HAP-1 (cell line): Measurements from ENCODE around the gene GHRH.

Source experiments
- DNase-seq, 2 experiments: peaks; one replicate each; pipeline ENCODE4 v3.0.0-alpha.2; 2016 to 2020; ENCODE audit warnings: low spot score in 2 of 2
- H3K27me3 ChIP-seq: fragments of 250-450 bp; sonication (Bioruptor Pico); 2 replicates; pipeline ENCODE4 v1.5.1; 2020; ENCODE audit warnings: low read depth, mild to moderate bottlenecking, moderate library complexity
- H3K36me3 ChIP-seq: fragments of 250-450 bp; sonication (Bioruptor Pico); replicated peaks from 2 replicates; pipeline ENCODE4 v1.5.1; 2020; ENCODE audit warnings: mild to moderate bottlenecking
- H3K4me1 ChIP-seq: fragments of 250-450 bp; sonication (Bioruptor Pico); 2 replicates; pipeline ENCODE4 v1.5.1; 2020; ENCODE audit warnings: mild to moderate bottlenecking
- H3K4me3 ChIP-seq: fragments of 250-450 bp; sonication (Bioruptor Pico); 2 replicates; pipeline ENCODE4 v1.5.1; 2020; ENCODE audit warnings: mild to moderate bottlenecking, moderate library complexity
- H3K9me3 ChIP-seq: fragments of 250-450 bp; sonication (Bioruptor Pico); 2 replicates; pipeline ENCODE4 v1.5.1; 2020; ENCODE audit warnings: mild to moderate bottlenecking, moderate library complexity
- in situ Hi-C: fragments of 300-500 bp; cut with MboI; formaldehyde crosslinking; loops from 3 replicates; pipeline ENCODE4 v1.14.3; 2020; ENCODE audit warnings: low sequenced_read_pairs, inconsistent platforms, mixed read lengths

Gene GHRH, protein sequence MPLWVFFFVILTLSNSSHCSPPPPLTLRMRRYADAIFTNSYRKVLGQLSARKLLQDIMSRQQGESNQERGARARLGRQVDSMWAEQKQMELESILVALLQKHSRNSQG

DNA sequence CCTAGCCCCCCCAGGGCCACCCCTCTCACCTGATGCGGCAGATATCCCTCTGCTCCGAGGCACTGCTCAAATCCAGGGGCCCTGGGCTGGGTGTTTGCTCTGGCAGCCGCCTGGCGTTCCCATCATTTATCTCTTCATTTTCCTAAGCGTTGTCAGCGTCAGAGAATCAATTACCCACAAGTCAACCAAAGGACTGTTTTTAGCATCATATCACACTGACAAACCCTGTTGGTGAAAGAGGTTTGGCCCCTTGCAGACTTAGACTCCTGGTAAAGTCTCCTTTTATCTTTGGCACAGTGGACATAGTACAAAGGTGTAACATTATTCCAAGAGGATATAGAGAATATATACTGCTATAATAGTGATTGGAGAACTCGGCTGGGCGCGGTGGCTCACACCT lies at the start of gene GHRH:
TSS of gene GHRH (minus strand) at position 101 of the 400 bp plus-strand sequence. CDS start 4,925 bp downstream, outside the sequence.
- in situ Hi-C loops = no loop called here
- no peak for DNase-seq
- Histone ChIP-seq H3K4me1 (no peaks in the 10 kb centered on the region), H3K4me3 (no peak within 1 kb of the TSS), H3K27me3 (peaks cover 10% of the 10 kb centered on the region; the same call in 1 of the 2 replicates), H3K36me3 (no peaks in the 10 kb centered on the region), H3K9me3 (no peaks in the 10 kb centered on the region)

DNA sequence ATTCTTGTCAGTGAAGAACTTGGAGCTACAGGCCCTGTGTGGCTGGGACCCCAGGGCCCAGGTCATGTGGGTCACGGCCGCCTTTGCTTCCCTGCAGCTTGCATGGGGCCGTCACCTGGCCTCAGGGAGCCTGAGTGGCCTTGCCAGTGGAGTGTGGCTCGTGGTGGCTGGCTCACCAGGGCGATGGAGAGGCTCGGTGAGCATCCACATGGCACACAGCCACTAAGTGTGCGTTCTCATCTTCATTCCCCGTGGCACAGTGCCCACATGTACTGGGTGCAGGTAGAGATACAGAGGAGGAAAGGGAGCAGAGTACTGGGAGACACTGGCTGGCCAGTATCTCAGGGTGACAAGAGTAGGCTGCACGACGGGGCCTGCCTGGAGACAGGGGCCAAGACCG lies 49.3 kb upstream of the GHRH start:
- H3K36me3 ChIP-seq = peaks cover 13% of the 10 kb centered on the region
- in situ Hi-C loops = no loop called here
- H3K27me3 ChIP-seq = no peaks in the 10 kb centered on the region
- H3K4me1 ChIP-seq = no peaks in the 10 kb centered on the region
- no peak overlapping the region for H3K4me3 ChIP-seq
- no peak for DNase-seq
- no peaks in the 10 kb centered on the region for H3K9me3 ChIP-seq

DNA sequence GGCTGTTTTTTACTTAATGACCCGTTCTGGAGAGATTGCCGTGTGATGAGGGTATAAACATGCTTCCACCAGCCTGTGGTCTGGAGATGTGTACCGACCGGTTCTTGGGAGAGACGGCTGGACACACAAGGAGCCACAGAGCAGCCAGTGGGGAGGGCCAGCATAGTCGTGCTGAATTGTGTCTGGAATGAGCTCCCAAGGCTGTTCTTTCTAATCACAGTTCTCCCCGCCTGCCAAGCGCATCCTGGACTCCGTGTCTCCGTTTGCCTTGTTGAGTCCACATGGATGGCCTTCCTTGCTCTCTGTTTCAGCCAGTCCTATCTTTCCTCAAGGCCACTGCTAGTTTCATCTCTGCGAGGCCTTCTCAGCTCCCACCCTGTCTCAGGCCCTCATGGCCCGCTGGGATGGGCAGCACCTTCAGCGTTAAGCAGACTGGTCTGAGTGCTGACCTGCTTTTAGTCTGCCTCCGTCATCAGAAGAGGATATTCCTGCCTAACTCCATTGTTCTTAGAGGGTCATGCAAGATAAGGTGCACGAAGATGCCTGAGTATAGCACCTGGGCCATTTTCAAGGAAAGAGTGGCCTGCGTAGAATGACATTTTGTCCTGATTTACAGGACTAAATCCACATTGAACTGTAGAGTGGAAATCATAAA lies 48.4 kb upstream of the GHRH start:
- DNase-seq = no peak
- Histone ChIP-seq H3K27me3 (no peaks in the 10 kb centered on the region), H3K4me1 (no peaks in the 10 kb centered on the region), H3K4me3 (no peak overlapping the region), H3K36me3 (peaks cover 9% of the 10 kb centered on the region; the same call in 1 of the 2 replicates), H3K9me3 (no peaks in the 10 kb centered on the region)
- in situ Hi-C loops = no loop called here

DNA sequence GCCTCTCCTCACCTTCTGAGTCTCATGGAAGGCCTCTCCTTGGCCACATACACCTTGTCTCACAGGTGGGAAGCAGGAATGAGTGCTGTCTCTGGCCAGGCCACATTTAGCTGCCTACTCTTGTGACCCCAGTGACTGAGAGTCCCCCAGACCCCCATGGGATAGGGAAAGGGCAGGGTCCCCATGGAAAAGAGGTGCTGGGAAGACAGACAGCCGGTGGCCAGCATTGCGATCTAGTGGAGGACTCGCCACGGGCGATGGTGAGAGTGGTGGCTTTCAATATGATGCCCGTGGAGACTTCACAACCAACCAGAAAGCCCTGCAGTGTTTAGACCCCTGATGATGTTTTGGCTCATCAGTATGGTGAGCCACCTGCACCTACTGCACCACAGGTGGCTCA lies 47.7 kb upstream of the GHRH start:
- H3K4me3 ChIP-seq = no peak overlapping the region
- DNase-seq = no peak
- in situ Hi-C loops = no loop called here
- H3K4me1 ChIP-seq = no peaks in the 10 kb centered on the region
- no peaks in the 10 kb centered on the region for H3K27me3 ChIP-seq
- H3K9me3 ChIP-seq = no peaks in the 10 kb centered on the region
- peaks cover 9% of the 10 kb centered on the region; the same call in 1 of the 2 replicates for H3K36me3 ChIP-seq

DNA sequence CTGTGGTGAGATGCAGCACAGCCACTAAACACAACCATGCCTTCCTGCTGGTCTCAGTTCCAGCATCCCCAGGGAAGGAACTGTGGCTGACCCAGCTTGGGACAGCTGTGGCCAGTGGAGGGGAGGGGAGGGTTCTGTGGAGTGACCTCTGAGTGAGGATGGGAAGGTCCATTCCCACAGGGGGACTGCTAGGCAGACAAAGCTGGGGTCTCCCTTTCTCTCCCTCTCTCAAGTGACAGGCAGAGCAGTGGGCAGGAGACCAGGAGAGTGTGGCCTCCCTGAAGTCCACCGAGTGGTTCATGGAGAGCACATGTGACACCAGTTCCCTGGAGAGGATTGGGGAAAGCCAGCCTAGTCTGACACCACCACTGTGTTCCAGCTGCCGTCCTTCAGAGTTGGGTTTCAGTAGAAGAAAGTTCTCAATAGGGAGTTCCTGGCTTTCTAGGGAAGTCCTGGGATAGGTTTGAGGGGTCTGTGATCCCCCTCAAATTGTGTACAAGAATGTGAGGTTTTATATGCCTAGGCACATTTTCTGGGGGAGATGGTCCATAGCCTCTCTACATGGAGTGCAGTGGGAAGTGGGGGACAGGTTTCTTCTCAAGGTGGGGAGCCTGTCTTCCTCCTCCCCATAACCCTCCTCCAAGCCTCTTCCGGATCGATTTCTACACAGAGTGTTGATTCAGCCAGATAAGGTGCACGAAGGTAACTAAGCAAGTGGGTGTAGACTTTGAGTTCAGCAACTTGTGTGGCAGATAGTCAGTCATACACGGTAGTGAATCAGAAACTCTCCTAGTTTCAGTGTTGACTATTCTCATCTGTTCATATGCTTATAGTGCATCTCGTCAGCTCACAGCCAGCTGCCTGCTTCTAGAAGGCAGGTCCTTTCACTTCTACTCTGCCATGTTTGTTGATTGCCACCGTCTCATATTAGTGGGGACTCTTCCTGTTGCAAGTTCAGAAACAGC lies 46.8 kb upstream of the GHRH start:
- Histone ChIP-seq H3K27me3 (no peaks in the 10 kb centered on the region), H3K4me3 (no peak overlapping the region), H3K4me1 (no peaks in the 10 kb centered on the region), H3K9me3 (no peaks in the 10 kb centered on the region), H3K36me3 (peaks cover 13% of the 10 kb centered on the region; the same call in 1 of the 2 replicates)
- in situ Hi-C loops = no loop called here
- DNase-seq = no peak

DNA sequence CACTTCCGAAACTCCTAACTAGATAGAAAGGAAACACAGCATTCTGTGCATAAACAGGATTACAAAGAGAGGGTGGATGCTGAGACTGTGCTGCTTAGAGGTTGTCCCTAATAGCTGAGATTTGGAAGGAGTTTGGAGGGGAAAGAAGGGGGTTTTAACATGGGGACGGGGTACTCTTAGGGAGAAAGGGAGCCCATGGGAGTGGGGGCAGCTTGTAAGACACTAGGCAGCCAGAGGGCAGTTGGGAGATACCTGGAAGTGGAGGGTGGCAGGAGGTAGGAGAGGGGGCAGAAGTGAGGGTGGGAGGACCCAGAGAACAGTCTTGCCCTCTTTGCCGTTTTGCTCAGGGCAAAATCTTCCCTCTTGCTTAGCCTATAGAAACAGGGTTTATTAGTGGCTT lies 44.2 kb upstream of the GHRH start:
- H3K36me3 ChIP-seq = peaks cover 36% of the 10 kb centered on the region
- in situ Hi-C loops = no loop called here

DNA sequence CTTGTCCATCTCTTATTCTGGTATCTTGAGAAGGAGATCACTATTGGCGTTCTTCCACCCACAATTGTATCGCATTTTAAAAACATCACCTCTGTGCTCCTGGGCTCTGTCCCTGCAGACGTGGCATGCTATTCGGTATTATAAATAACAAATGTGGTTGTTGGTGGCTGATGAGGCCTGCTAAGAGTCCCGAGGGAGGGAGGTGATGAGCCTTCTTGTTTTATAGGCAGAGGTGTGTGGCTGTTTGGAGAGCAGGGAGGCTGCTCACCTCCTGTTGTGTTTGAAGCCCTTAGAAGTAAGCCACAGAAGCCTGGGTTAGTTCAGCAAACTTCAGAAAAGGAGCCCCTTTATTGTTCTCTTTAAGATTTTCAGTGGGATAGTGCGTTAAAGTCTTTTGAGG lies 43.5 kb upstream of the GHRH start:
- H3K4me1 ChIP-seq = no peaks in the 10 kb centered on the region
- peaks cover 36% of the 10 kb centered on the region for H3K36me3 ChIP-seq
- H3K9me3 ChIP-seq = no peaks in the 10 kb centered on the region
- no peak overlapping the region for H3K4me3 ChIP-seq
- H3K27me3 ChIP-seq = no peaks in the 10 kb centered on the region
- in situ Hi-C loops = no loop called here
- DNase-seq = no peak

More for the DNA sequence above, 44.2 kb upstream of the GHRH start:
- Histone ChIP-seq H3K9me3 (no peaks in the 10 kb centered on the region), H3K4me1 (no peaks in the 10 kb centered on the region), H3K27me3 (no peaks in the 10 kb centered on the region), H3K4me3 (no peak overlapping the region)
- no peak for DNase-seq

DNA sequence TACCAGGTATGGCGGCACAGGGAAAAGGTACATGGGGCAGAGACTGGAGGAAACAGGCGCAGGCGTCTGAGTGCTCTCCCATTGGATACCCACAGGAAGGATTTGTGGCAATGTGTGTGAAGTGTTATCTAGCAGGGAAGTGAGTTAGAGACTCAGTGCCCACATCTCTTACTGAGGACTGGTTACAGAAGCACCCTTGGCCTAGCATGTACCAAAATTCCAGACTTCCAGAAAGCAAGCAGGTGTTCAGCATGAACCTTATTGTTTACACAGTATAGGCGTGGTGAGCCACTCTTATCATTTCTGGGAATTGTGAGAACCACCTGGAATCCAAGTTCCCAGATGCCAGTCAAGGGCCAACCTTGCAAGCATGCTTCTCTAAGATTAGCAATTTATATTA lies 42.0 kb upstream of the GHRH start:
- no peak overlapping the region for H3K4me3 ChIP-seq
- in situ Hi-C loops = no loop called here
- no peaks in the 10 kb centered on the region for H3K4me1 ChIP-seq
- H3K36me3 ChIP-seq = peaks cover 36% of the 10 kb centered on the region
- no peaks in the 10 kb centered on the region for H3K27me3 ChIP-seq
- DNase-seq = no peak
- H3K9me3 ChIP-seq = no peaks in the 10 kb centered on the region

DNA sequence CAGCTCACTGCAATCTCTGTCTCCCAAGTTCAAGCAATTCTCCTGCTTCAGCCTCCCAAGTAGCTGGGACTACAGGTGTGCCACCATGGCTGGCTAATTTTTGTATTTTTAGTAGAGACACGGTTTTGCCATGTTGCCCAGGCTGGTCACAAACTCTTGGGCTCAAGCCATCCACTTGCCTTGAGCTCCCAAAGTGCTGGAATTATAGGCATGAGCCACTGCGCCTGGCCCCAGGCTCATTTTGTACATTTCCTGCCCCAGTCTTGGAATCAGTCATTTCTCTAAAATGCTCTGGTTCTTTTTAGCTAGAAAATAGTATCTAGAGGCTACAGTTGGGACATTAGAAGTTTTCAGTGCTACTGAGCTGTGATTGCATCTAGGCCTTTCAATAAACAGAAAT lies 41.4 kb upstream of the GHRH start:
- Histone ChIP-seq H3K36me3 (peaks cover 34% of the 10 kb centered on the region), H3K4me3 (no peak overlapping the region), H3K4me1 (no peaks in the 10 kb centered on the region), H3K9me3 (no peaks in the 10 kb centered on the region), H3K27me3 (no peaks in the 10 kb centered on the region)
- DNase-seq = no peak
- in situ Hi-C loops = no loop called here

DNA sequence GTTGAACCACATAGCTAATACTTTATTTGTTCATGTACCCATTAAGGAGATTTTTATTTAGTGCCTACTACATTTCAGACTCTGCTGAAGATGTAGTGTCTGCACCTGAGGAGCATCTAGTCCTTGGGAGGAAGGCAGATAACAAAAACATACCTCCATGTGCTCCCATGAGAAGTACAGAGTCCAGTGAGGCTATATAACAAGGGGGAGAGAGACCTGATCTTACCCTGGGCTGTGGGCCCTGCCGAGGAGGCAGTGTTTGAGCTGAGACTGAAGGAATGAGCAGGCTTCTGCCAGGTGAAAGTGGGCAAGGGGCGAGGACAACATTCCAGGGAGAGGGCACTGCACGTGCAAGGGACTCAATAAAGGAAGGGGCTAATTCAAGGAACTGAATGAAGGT lies 39.9 kb upstream of the GHRH start:
- peaks cover 33% of the 10 kb centered on the region for H3K36me3 ChIP-seq
- no peak overlapping the region for H3K4me3 ChIP-seq
- H3K4me1 ChIP-seq = no peaks in the 10 kb centered on the region
- no peaks in the 10 kb centered on the region for H3K9me3 ChIP-seq
- in situ Hi-C loops = no loop called here
- no peaks in the 10 kb centered on the region for H3K27me3 ChIP-seq
- no peak for DNase-seq

DNA sequence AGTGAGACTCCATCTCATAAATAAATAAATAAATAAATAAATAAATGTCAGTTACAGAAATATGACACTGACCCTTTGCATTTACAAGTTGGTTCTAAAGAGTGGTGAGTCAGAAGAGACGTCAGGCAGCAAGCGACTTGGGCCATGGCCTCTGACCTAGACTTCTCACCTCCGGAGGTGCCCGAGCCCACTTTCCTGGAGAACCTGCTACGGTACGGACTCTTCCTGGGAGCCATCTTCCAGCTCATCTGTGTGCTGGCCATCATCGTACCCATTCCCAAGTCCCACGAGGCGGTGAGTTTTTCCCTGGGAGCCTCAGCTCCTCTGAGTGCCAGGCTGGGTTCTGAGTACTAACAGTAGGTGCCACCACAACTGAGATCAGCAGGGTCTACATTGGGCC lies 39.5 kb upstream of the GHRH start:
- Histone ChIP-seq H3K27me3 (no peaks in the 10 kb centered on the region), H3K4me3 (no peak overlapping the region), H3K36me3 (peaks cover 33% of the 10 kb centered on the region), H3K9me3 (no peaks in the 10 kb centered on the region), H3K4me1 (no peaks in the 10 kb centered on the region)
- DNase-seq = no peak
- in situ Hi-C loops = no loop called here

DNA sequence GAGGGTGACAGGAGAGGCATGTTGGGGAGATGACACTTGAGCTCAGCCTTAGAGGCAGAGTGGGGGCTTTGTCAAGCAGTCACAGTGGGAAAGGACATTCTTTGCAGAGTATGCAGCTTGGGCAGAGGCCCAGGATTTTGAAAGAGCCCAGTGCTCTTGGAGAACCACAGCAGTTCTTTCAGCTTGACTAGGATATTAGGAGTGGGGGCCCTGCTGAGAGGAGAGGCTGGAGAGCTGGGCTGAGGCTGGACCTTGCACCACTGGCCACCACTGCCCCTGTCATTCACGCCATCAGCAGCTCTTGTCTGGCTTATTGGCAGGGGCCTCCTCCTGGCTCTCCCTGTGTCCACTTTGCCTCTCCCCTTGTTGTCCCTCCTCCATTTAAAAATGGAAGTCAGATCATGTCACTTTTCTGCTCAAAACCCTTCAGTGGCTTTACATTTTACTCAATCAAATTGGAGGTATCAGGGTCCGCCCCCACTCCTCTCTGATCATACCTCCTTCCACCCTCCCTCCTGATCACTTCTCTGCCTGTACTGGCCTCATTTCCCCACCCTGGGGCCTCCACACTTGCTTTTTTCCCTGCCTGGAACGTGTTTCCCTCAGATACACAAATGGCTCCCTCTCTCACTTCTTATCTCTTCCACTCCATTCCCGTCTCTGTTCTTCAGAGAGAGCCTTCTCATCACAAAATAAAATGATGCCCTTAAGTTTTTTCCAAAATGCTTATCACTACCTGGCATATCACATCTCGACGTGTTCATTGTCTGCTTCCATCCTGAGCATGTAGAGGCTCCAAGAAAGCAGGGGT lies 38.3 kb upstream of the GHRH start:
- in situ Hi-C loops = no loop called here
- no peak for DNase-seq
- Histone ChIP-seq H3K9me3 (no peaks in the 10 kb centered on the region), H3K36me3 (peaks cover 33% of the 10 kb centered on the region), H3K27me3 (no peaks in the 10 kb centered on the region), H3K4me1 (no peaks in the 10 kb centered on the region), H3K4me3 (no peak overlapping the region)

DNA sequence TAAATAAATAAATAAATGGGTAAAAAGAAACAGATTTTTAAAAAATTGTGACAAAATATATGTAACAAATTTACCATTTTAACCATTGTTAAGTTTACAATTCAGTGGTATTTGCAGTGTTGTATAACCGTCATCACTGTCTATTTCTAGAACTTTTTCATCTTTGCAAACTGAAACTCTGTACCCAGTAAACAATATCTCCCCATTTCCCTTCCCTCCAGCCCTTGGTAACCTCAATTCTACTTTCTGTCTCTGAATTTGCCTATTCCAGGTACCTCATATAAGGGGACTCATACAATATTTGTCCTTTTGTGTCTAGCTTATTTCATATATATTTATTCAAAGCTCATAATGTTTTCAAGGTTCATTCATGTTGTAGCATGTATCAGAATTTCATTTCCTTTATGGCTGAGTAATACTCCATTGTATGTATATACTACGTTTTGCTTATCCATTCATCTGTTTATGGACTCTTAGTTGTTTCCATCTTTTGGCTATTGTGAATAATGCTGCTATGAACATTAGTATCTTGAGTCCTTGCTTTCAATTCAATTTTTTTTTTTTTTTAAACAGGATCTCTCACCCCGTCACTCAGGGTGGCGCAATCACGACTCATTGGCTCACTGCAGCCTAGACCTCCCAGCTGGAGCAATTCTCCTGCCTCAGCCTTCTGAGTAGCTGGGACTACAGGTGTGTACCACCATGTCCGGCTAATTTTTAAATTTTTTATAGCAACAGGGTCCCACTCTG lies 36.8 kb upstream of the GHRH start:
- DNase-seq = no peak
- in situ Hi-C loops = no loop called here
- Histone ChIP-seq H3K4me1 (no peaks in the 10 kb centered on the region), H3K9me3 (no peaks in the 10 kb centered on the region), H3K36me3 (peaks cover 29% of the 10 kb centered on the region), H3K4me3 (no peak overlapping the region), H3K27me3 (no peaks in the 10 kb centered on the region)
